AG09319 (cell line): ENCODE measurements around the gene PASK.

Source experiments
- DNase-seq: peaks from one replicate; pipeline ENCODE4 v3.0.0-alpha.2; 2010; ENCODE audit warnings: low read depth; ENCODE audit errors: extremely low read depth
- TF ChIP-seq, protein P1 (sequence below): IDR thresholded peaks from 2 replicates; pipeline ENCODE4 v1.5.1; 2011; ENCODE audit warnings: low read depth, mild to moderate bottlenecking, inconsistent platforms, low read length, moderate library complexity

The PASK gene

DNA sequence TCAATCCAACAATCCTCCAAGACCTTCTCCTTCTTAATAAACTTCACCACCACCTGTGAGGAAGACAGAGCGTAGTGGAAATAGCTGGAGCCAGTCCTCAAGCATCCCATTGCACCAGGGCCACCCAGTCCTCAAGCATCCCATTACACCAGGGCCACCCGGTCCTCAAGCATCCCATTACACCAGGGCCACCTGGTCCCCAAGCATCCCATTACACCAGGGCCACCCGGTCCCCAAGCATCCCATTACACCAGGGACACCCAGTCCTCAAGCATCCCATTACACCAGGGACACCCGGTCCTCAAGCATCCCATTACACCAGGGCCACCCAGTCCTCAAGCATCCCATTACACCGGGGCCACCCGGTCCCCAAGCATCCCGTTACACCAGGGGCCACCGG, 33.9 kb downstream of the PASK start:
- DNase-seq = no peak
- TF ChIP-seq, protein P1, sequence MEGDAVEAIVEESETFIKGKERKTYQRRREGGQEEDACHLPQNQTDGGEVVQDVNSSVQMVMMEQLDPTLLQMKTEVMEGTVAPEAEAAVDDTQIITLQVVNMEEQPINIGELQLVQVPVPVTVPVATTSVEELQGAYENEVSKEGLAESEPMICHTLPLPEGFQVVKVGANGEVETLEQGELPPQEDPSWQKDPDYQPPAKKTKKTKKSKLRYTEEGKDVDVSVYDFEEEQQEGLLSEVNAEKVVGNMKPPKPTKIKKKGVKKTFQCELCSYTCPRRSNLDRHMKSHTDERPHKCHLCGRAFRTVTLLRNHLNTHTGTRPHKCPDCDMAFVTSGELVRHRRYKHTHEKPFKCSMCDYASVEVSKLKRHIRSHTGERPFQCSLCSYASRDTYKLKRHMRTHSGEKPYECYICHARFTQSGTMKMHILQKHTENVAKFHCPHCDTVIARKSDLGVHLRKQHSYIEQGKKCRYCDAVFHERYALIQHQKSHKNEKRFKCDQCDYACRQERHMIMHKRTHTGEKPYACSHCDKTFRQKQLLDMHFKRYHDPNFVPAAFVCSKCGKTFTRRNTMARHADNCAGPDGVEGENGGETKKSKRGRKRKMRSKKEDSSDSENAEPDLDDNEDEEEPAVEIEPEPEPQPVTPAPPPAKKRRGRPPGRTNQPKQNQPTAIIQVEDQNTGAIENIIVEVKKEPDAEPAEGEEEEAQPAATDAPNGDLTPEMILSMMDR = no peak

DNA sequence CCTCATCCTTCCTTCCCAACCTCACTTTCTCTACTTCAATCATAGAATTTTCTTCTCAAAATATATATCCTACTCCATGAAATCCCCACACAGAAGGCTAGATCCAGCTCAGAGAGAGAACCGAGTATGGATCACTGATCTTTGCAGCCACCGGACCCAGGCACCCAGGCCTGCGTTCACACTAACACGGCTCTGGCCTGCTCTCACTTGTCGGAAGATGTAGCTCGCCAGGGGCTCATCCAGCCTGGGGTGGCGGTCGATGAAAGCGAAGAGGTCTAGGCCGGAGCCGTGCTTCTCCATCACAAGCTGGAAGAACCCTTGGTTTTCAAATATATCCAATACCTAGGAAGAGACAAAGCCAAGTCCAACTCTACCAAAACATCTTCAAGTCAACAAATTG, 34.4 kb downstream of the PASK start:
- no peak for DNase-seq
- TF ChIP-seq, protein P1 = no peak

- TF ChIP-seq, protein P1 = no peak
- DNase-seq = no peak
Measured at GRCh38 chr2:241112592-241112991, 36.7 kb downstream of the PASK start.

DNA sequence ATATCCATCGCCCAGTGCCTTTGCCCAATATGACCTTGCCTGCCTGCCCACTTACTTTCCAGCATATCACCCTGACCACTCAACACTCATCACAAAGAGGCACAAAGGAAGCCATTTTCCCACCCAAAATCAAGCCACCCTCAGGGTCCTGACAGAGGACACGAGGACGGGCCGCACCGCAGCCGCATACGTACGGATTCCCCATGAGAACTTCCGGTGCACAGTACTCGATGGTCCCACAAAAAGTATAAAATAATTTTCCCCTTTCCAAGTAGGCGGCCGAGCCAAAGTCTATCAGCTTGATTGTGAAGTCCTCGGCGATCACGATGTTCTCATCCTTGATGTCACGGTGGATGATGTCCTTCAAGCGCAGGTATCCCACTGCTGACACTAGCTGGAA, 37.2 kb downstream of the PASK start:
- DNase-seq = no peak
- TF ChIP-seq, protein P1 = no peak

DNA sequence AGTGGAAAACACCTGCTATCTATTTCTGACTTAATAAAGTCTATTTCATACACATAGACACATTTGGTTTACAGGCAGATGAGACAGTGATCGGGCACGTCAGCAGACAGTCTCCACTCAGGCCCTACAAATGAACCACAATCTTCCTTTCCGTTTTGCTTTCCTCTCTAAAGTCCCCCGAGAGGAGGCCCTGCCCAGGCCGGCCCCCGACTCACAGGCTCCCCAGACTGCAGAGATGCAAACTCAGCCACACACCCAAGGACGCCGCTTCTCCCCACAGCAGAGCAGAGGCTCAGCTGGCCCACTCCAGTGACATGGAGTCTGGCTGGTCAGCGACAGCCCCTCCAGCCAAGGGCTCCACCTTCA, 37.8 kb downstream of the PASK start:
- TF ChIP-seq, protein P1 = no peak
- no peak for DNase-seq

DNA sequence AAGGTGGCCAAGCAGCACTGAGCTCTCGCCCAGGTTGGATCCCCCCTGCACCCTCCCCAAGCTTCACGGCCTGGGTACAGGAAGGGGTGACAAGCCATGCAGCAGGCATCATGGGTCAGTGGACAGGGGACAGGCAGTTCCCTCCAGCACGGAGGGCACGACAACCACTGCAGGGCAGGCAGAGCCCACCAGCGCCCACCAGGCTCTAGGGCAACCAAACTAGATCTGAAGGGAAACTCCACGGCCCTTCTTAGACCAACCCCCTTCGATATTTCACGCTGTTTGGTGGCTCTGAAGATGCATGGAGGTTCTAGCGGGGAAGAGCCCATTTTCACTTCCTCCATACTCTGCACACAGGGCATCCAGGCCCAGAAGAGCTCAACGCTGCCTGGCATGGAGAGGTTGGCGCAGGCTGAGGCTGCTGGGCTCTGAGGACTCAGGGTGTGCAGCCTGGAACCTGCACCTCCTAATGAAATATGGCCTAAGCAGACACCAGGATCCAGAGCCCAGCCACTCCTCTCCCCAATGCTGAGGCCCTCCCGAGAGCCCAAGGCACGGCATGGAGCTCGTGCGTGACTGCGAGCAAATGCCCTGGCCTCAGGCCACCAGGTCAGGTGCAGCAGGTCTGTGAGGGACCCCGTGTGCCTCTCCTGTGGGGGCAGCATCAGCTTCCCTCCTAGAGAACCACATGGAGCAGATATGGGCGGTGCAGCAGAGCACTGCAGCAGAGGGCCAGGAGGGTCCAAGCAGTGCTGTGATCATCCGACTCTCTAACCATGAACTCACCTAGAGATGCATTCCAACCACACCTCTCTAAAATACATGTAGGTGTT, 38.4 kb downstream of the PASK start:
- TF ChIP-seq, protein P1 = no peak
- no peak for DNase-seq

DNA sequence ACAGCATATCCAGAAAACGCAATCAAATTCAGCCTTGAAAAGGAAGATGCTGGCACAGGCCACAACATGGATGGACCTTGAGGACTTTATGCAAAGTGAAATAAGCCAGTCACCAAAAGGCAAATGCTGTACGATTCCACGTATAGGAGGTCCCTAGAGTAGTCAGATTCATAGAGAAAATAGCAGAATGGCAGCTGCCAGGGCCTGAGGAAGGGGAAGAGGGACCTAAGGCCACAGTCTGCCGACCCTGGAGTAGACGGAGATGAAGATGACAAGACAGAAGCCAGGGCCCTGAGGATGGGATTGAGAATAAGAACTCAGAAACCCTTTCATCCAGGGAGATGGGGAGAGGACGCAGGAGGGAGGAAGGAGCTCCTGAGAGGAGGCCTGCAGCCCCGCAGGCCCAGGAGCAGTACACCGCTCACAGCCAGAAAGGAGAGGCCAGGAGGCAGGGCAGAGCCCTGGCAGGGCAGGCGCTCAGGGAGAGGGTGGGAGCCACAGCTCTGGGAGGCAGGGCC, 39.1 kb downstream of the PASK start:
- DNase-seq = no peak
- TF ChIP-seq, protein P1 = no peak
